ENCODE results near the gene OSBP2.

DNA sequence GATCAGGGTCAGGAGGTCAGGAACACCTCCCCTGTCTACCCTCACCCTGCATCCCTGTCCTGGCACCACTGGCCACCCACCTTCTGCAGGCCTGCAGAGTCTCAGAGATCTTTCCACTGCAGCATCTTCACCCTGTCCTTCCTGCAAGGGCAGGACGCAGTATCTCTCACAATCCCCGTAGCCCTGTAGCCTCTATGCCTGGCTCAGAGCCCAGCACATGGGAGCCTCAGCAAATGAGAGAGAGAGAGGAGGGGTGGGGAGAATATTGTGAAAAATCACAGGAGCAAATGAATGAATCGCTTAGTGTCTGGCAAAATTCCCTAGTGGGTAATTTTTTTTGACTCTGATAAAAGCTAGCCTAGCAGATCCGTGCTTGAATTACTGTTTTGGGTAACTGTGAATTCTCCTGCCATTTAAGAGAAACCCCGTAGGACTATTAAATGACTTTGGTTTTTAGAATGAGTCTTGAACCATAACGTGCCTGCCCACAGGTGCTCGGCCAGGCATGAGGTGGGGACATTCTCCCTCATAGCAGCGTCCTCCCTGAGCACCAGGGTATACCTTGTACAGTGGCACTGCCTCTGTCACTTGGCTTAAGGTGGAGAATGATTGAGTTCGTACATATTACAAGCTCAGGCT, 182.4 kb downstream of the OSBP2 start:
- TF ChIP-seq, protein P1, sequence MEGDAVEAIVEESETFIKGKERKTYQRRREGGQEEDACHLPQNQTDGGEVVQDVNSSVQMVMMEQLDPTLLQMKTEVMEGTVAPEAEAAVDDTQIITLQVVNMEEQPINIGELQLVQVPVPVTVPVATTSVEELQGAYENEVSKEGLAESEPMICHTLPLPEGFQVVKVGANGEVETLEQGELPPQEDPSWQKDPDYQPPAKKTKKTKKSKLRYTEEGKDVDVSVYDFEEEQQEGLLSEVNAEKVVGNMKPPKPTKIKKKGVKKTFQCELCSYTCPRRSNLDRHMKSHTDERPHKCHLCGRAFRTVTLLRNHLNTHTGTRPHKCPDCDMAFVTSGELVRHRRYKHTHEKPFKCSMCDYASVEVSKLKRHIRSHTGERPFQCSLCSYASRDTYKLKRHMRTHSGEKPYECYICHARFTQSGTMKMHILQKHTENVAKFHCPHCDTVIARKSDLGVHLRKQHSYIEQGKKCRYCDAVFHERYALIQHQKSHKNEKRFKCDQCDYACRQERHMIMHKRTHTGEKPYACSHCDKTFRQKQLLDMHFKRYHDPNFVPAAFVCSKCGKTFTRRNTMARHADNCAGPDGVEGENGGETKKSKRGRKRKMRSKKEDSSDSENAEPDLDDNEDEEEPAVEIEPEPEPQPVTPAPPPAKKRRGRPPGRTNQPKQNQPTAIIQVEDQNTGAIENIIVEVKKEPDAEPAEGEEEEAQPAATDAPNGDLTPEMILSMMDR (IDR thresholded peaks at IDR 0.05) = no peak
- no peak for TF ChIP-seq POLR2A (IDR thresholded peaks at IDR 0.05)
